Peyer's patch (tissue), 4 donors: ENCODE measurements around the gene PRMT2. TPM values are rescaled to one million over a fixed set of nuclear protein-coding genes. Genes with fewer than 3 reads are reported as not detected.

Source experiments
- DNase-seq, 3 donors: peaks; one replicate each; pipeline ENCODE4 v3.0.0-alpha.2; 2017 to 2019
- H3K27ac ChIP-seq, 4 donors: fragments of 200-600 bp; sonication (generic); one replicate each; pipeline ENCODE4 v1.5.1; 2016 to 2019
- H3K27me3 ChIP-seq, 2 donors: fragments of 200-600 bp; sonication (generic); one replicate each; pipeline ENCODE4 v1.5.1; 2019
- H3K36me3 ChIP-seq, 3 donors: fragments of 200-600 bp; sonication (generic); one replicate each; pipeline ENCODE4 v1.5.1; 2016 to 2019
- H3K4me1 ChIP-seq, 4 donors: fragments of 200-600 bp; sonication (generic); one replicate each; pipeline ENCODE4 v1.5.1; 2016 to 2019
- H3K4me3 ChIP-seq, 4 donors: fragments of 200-600 bp; sonication (generic); 1 replicate in 3 of 4; 2 replicates in 1 of 4; pipeline ENCODE4 v1.5.1; 2016 to 2019; ENCODE audit warnings: mild to moderate bottlenecking in 1 of 4
- H3K9me3 ChIP-seq, 4 donors: fragments of 200-600 bp; sonication (generic); one replicate each; pipeline ENCODE4 v1.5.1; 2016 to 2019; ENCODE audit warnings: mild to moderate bottlenecking in 1 of 4
- POLR2A ChIP-seq, 2 donors: fragments of 450-650 bp; IDR thresholded peaks; one replicate each; pipeline ENCODE4 v1.5.1; 2017; ENCODE audit warnings: antibody characterized with exemption in 2 of 2, mild to moderate bottlenecking in 2 of 2, moderate library complexity in 2 of 2
- total RNA-seq, 4 donors: library from RNA; depleted of rRNA; stranded (reverse); fragments of >200 nt; gene quantifications; one replicate each; pipeline ENCODE4 v1.1.0, GENCODE V29; 2016
- TF ChIP-seq, protein P1 (sequence below), 6 experiments: fragments of 450-650 bp in 4 of 6; fragments of 200-600 bp in 2 of 6; sonication (generic) in 1 of 6; IDR thresholded peaks; one replicate each; pipeline ENCODE4 v1.5.1; 2017 to 2019; ENCODE audit warnings: antibody characterized with exemption in 6 of 6, mild to moderate bottlenecking in 3 of 6, moderate library complexity in 1 of 6

The PRMT2 gene
- total RNA-seq, 4 donors from 2014 or later = 59.9 to 210 (median 95.0) TPM

GRCh38 chr21:46598581-46599572, 36.6 kb upstream of the PRMT2 start:
- peak overlapping the region in 1 of 4 donors; percentile 14 for H3K27ac ChIP-seq

GRCh38 chr21:46600305-46600704, 35.2 kb upstream of the PRMT2 start:
- H3K36me3 ChIP-seq = no peaks in the 10 kb centered on the region
- no peaks in the 10 kb centered on the region for H3K27me3 ChIP-seq
- TF ChIP-seq POLR2A (IDR thresholded peaks at IDR 0.05) = no peak
- no peaks in the 10 kb centered on the region for H3K4me1 ChIP-seq
- DNase-seq = no peak
- no peak overlapping the region for H3K4me3 ChIP-seq
- no peaks in the 10 kb centered on the region for H3K9me3 ChIP-seq
- H3K27ac ChIP-seq = no peak overlapping the region

More at GRCh38 chr21:46598581-46599572, 36.6 kb upstream of the PRMT2 start:
- TF ChIP-seq POLR2A (IDR thresholded peaks at IDR 0.05) = no peak
- TF ChIP-seq, protein P1, sequence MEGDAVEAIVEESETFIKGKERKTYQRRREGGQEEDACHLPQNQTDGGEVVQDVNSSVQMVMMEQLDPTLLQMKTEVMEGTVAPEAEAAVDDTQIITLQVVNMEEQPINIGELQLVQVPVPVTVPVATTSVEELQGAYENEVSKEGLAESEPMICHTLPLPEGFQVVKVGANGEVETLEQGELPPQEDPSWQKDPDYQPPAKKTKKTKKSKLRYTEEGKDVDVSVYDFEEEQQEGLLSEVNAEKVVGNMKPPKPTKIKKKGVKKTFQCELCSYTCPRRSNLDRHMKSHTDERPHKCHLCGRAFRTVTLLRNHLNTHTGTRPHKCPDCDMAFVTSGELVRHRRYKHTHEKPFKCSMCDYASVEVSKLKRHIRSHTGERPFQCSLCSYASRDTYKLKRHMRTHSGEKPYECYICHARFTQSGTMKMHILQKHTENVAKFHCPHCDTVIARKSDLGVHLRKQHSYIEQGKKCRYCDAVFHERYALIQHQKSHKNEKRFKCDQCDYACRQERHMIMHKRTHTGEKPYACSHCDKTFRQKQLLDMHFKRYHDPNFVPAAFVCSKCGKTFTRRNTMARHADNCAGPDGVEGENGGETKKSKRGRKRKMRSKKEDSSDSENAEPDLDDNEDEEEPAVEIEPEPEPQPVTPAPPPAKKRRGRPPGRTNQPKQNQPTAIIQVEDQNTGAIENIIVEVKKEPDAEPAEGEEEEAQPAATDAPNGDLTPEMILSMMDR (IDR thresholded peaks at IDR 0.05) = no peak
- Histone ChIP-seq H3K27me3 (no peaks in the 10 kb centered on the region), H3K36me3 (no peaks in the 10 kb centered on the region), H3K9me3 (peaks cover 0 to 8% (median 0%) of the 10 kb centered on the region in 4 donors), H3K4me3 (no peak overlapping the region), H3K4me1 (no peaks in the 10 kb centered on the region)
- DNase-seq = no peak

DNA sequence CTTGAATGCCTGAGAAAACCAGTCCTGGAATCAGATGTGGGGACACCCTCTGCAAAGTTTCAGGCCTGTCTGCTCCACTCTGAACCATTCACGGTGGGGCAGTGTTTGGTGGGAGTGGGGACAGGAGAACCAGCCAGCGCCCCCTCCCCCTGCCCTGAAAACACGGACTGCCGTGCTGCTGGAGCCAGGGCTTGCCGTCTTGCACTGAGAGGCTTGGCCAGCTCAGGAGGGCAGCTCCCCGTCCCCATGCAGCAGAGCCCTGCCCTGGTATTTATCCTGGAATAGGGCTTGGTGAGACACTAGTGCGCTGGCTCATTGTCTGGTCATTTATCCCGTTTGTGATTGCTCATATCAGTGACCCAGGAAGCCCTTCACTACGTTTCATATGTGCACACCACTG, 34.5 kb upstream of the PRMT2 start:
- Histone ChIP-seq H3K36me3 (no peaks in the 10 kb centered on the region), H3K9me3 (no peaks in the 10 kb centered on the region), H3K27ac (no peak overlapping the region), H3K4me1 (no peaks in the 10 kb centered on the region), H3K4me3 (no peak overlapping the region), H3K27me3 (no peaks in the 10 kb centered on the region)
- DNase-seq = no peak
- TF ChIP-seq POLR2A (IDR thresholded peaks at IDR 0.05) = no peak
- TF ChIP-seq, protein P1 (IDR thresholded peaks at IDR 0.05) = no peak

- H3K27me3 ChIP-seq = no peaks in the 10 kb centered on the region
- no peaks in the 10 kb centered on the region for H3K36me3 ChIP-seq
- no peak for DNase-seq
- H3K4me3 ChIP-seq = no peak overlapping the region
- TF ChIP-seq, protein P1 (IDR thresholded peaks at IDR 0.05) = no peak
- TF ChIP-seq POLR2A (IDR thresholded peaks at IDR 0.05) = no peak
- H3K4me1 ChIP-seq = no peaks in the 10 kb centered on the region
- H3K9me3 ChIP-seq = no peaks in the 10 kb centered on the region
- H3K27ac ChIP-seq = no peak overlapping the region
Observed at GRCh38 chr21:46603228-46603627, 32.2 kb upstream of the PRMT2 start.

DNA sequence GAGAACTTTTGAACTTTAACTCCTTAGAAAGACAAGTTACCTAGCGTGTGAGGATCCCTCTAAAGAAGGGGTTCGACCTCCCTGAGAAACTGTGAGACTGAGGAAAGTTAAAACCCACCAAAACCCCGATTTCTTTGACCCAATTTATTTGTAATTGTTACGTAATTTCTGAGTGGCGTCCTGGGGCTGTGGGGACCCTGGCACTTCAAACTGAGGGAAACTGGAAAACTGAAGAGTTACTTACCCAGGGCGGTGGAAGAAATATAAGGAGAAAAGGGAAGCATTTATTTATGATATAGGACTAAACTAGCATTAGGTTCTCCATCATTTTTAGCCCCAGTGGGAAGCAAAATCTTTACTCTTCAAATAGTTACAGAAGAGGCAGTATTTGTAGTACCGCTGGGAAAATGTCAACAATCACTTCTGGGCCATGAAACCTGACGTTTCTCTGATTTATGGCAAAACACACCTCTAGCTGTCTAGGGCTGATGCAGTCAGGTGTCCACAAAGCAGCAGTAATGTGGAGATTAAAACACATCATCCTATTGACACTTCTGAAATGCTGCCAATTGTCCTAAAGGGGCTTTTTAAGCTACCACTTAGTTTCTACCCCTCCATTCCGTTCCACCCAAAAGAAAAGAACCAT, 31.0 kb upstream of the PRMT2 start:
- Histone ChIP-seq H3K4me1 (no peaks in the 10 kb centered on the region), H3K4me3 (no peak overlapping the region), H3K36me3 (no peaks in the 10 kb centered on the region), H3K27ac (peak overlapping the region in 2 of 4 donors; percentile 46 to 50), H3K9me3 (no peaks in the 10 kb centered on the region), H3K27me3 (no peaks in the 10 kb centered on the region)
- TF ChIP-seq, protein P1 (IDR thresholded peaks at IDR 0.05) = no peak
- TF ChIP-seq POLR2A (IDR thresholded peaks at IDR 0.05) = no peak
- DNase-seq = no peak
